ENCODE measurements around the gene UPK1A.
"Not testable (repeated sequence)": the region's sequence is repeated elsewhere in the genome, so short reads cannot be mapped to it uniquely, and the experiment has no call there.

Gene UPK1A

DNA sequence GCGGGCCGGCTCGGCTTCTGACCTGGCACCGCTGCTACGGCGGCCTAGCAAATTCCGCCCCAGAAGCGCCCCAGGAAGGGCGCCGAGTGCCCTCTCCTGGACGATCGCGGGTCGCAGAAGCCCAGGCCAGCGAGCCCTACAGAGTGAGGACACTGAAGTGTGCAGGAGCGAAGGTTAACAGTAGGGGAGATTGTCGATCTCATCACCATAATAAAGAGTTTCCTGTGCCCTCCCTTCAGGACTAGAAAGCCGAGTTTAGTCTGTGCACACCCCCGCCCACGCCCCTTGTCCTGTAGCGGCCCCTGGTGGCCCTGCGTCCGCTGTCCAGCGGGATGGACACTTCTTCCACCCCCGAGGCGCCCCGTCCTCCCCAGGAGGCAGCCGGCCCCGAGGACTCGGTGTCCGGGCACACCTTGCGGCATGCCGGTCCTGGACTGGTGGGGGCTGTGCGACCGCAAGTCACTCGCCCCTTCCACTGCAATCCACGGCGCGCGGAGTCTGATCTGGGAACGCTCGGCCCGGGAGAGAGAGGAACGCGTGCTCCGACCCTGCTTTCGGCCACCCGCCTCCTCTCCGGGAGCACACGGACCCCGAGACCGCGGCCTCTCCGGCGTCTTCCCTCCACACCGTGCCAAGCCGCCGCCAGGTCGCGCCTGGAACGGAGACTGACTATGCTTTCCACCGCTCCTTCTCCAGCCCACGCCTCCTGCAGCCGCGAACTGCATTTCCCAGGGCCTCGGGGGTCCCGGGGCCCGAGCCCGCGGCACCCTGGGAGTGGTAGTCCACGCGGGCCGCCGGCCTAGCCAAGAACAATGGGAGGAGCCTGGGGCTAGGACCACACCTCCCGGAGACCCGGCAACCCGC, 50.7 kb downstream of the UPK1A start:
- DNase-seq (ENCODE audit: low read depth, low spot score), result peak; percentile 98

DNA sequence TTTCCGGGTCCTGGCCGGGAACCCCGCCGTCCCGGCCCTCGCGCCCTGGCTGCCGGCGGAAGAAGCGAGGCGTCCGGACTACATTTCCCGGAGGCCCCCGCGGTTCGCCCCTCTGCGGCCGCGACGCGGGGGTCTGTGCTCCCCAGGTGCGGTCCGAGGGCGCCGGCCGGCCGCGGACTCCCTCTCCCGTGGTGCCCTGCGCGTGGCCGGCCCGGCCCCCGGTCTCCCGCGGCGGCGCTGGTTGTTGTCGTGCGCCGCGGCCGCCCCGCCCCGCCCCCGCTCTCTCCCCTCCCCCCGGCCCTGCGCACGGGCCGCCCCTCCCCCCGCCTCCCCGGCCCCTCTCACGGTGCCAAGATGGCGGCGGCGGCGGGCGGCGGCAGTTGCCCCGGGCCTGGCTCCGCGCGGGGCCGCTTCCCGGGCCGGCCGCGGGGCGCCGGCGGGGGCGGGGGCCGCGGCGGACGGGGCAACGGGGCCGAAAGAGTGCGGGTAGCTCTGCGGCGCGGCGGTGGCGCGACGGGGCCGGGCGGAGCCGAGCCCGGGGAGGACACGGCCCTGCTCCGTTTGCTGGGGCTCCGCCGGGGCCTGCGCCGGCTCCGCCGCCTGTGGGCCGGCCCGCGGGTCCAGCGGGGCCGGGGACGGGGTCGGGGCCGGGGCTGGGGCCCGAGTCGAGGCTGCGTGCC, 51.5 kb downstream of the UPK1A start, which contains the start of gene KMT2B:
Gene KMT2B, plus strand, starts transcription at position 339 of the 680 bp plus-strand sequence. Its CDS starts 16 bp downstream, at position 355.
- DNase-seq (ENCODE audit: low read depth, low spot score), result no peak

DNA sequence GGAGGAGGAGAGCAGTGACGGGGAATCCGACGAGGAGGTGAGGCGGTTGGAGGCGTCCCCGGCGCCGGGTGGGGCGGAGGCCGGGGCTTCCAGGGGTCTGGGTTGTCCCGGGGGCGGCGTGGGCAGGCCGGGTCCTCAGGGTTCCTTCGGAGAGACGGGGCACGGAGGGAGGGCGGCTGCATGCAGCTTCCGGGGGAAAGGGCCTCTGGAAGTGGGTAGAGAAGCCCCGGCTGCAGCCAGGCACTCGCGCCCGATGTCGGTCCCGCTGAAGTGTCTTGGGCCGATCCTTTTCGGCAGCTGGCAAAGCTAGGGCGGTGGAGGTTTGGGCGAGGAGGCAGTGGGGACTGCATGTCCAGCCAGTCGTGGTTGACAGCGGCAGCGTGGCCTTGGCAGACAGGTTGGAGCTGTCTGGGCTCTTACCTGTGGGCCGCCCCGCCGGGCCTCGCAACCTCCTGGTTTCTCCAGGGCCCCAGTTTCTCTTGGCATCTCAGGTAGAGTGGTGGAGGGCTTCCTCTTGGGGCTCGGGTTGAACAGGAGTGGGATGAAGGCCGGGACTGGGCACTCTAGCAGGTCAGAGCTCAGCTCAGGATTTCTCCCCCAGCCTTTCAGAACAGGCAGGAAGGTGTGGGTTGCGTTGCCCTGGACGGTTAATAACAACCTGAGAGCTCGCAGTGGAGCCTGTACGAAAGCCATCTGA, 52.2 kb downstream of the UPK1A start:
- peak; percentile 19 for DNase-seq (ENCODE audit: low read depth, low spot score)

DNA sequence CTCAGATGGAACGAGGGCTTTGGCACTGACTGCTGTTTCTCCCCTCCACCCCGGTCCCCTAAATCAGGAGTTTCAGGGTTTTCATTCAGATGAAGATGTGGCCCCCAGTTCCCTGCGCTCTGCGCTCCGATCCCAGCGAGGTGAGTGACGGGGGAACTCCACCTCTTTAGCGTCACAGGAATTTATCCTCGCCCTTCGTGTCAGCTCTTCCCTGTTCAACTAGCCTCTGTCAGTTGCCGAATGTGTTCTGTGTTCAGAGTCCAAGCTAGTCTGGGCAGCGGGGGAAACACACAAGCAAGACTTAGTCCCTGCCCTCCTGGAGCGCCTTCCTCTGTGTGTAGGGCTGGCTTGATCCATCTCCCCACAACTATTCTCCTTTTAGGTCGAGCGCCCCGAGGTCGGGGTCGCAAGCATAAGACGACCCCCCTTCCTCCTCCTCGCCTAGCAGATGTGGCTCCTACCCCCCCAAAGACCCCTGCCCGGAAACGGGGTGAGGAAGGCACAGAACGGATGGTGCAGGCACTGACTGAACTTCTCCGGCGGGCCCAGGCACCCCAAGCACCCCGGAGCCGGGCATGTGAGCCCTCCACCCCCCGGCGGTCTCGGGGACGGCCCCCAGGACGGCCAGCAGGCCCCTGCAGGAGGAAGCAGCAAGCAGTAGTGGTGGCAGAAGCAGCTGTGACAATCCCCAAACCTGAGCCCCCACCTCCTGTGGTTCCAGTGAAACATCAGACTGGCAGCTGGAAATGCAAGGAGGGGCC, 53.3 kb downstream of the UPK1A start:
- no peak for DNase-seq (ENCODE audit: low read depth, low spot score)

DNA sequence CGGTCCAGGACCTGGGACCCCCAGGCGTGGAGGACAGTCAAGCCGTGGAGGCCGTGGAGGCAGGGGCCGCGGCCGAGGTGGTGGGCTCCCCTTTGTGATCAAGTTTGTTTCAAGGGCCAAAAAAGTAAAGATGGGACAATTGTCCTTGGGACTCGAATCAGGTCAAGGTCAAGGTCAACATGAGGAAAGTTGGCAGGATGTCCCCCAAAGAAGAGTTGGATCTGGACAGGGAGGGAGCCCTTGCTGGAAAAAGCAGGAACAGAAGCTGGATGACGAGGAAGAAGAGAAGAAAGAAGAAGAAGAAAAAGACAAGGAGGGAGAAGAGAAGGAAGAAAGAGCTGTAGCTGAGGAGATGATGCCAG, 53.8 kb downstream of the UPK1A start:
- no peak for DNase-seq (ENCODE audit: low read depth, low spot score)

DNA sequence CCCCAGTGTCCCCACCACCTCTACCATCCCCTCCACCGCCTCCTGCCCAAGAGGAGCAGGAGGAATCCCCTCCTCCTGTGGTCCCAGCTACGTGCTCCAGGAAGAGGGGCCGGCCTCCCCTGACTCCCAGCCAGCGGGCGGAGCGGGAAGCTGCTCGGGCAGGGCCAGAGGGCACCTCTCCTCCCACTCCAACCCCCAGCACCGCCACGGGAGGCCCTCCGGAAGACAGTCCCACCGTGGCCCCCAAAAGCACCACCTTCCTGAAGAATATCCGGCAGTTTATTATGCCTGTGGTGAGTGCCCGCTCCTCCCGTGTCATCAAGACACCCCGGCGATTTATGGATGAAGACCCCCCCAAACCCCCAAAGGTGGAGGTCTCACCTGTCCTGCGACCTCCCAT, 54.3 kb downstream of the UPK1A start:
- no peak for DNase-seq (ENCODE audit: low read depth, low spot score)

DNA sequence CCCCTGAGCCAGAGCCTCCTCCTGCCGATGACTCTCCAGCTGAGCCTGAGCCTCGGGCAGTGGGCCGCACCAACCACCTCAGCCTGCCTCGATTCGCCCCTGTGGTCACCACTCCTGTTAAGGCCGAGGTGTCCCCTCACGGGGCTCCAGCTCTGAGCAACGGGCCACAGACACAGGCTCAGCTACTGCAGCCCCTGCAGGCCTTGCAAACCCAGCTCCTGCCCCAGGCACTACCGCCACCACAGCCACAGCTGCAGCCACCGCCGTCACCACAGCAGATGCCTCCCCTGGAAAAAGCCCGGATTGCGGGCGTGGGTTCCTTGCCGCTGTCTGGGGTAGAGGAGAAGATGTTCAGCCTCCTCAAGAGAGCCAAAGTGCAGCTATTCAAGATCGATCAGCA, 55.1 kb downstream of the UPK1A start:
- no peak for DNase-seq (ENCODE audit: low read depth, low spot score)

DNA sequence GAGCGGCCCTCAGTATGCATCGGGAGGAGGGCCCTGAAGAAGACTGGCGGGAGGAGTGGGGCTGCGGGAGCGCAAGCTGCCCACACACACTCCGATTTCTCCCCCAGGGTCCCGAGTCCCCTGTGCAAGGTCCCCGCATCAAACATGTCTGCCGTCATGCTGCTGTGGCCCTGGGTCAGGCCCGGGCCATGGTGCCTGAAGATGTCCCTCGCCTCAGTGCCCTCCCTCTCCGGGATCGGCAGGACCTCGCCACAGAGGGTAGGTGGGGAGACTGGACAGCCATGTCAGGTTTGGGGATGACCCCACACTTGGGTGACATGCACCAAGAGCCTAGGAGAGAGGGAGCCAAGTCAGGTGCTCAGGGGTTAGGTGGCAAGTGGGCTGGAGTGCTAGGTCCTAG, 56.1 kb downstream of the UPK1A start:
- no peak for DNase-seq (ENCODE audit: low read depth, low spot score)

DNA sequence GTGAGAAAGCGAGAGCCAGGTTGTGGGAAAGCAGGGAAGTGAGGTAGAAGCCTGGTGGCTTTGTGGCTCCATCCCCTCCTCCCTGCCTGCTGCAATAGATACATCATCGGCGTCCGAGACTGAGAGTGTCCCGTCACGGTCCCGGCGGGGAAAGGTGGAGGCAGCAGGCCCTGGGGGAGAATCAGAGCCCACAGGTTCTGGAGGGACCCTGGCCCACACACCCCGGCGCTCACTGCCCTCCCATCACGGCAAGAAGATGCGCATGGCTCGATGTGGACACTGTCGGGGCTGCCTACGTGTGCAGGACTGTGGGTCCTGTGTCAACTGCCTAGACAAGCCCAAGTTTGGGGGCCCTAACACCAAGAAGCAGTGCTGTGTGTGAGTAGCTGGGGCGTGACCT, 56.6 kb downstream of the UPK1A start:
- no peak for DNase-seq (ENCODE audit: low read depth, low spot score)

DNA sequence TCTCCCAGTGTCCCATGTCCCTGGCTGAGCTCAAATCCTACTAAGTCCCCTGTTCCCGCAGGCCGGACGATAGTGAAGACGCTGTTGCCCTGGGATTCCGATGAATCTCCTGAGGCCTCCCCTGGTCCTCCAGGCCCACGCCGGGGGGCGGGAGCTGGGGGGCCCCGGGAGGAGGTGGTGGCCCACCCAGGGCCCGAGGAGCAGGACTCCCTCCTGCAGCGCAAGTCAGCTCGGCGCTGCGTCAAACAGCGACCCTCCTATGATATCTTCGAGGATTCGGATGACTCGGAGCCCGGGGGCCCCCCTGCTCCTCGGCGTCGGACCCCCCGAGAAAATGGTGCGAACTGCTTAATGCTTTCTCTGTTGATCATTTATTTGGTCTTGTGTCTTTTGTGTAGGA, 57.4 kb downstream of the UPK1A start:
- DNase-seq (ENCODE audit: low read depth, low spot score), result no peak

DNA sequence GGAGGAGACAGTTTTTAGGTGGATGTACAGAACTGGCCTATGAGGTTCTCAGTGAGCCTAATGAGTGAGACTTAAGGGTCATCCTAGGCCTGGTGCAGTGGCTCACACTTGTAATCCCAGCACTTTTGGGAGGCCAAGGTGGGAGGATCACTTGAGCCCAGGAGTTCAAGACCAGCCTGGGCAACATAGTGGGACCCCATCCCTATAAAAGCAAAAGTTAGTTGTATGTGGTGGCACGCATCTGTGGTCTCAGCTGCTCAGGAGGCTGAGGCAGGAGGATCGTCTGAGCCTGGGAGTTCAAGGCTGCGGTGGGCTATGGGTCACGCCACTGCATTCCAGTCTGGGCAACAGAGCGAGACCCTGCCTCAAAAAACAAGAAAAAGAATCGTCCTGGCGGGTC, 57.8 kb downstream of the UPK1A start:
- not testable (repeated sequence) for DNase-seq (ENCODE audit: low read depth, low spot score)

DNA sequence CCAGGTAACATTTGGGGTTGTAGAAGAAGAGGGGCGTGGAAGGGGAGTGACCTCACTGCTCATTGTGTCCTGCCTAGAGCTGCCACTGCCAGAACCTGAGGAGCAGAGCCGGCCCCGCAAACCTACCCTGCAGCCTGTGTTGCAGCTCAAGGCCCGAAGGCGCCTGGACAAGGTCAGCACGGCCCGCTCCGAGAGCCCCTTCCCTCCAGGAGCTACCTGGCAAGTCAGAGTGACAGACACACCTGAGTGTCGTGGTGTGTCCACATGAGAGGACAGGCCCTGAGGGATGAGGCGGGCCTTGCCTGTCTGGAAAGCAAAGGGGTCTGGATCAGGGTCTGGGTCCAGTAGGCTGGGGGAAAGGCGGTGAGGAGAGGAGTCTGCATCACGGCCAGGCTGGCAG, 58.2 kb downstream of the UPK1A start:
- DNase-seq (ENCODE audit: low read depth, low spot score), result no peak

DNA sequence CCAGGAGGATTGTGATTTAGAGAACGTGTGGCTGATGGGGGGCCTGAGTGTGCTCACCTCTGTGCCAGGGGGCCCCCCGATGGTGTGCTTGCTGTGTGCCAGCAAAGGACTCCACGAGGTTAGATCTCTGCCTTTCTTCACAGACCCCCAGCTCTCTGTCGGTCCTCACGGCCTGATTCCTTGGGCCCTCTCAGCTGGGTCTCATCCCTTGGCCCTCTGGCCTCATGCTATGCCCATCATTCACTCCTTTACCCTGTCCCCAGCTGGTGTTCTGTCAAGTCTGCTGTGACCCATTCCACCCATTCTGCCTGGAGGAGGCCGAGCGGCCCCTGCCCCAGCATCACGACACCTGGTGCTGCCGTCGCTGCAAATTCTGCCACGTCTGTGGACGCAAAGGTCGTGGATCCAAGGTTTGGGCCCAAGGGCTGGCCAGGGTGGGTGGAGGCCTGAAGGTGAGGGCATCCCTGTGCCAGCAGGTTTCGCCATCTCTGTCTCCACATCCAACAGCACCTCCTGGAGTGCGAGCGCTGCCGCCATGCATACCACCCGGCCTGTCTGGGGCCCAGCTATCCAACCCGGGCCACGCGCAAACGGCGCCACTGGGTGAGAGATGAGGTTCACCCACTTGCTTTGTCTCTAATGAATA, 59.0 kb downstream of the UPK1A start:
- DNase-seq (ENCODE audit: low read depth, low spot score), result no peak

DNA sequence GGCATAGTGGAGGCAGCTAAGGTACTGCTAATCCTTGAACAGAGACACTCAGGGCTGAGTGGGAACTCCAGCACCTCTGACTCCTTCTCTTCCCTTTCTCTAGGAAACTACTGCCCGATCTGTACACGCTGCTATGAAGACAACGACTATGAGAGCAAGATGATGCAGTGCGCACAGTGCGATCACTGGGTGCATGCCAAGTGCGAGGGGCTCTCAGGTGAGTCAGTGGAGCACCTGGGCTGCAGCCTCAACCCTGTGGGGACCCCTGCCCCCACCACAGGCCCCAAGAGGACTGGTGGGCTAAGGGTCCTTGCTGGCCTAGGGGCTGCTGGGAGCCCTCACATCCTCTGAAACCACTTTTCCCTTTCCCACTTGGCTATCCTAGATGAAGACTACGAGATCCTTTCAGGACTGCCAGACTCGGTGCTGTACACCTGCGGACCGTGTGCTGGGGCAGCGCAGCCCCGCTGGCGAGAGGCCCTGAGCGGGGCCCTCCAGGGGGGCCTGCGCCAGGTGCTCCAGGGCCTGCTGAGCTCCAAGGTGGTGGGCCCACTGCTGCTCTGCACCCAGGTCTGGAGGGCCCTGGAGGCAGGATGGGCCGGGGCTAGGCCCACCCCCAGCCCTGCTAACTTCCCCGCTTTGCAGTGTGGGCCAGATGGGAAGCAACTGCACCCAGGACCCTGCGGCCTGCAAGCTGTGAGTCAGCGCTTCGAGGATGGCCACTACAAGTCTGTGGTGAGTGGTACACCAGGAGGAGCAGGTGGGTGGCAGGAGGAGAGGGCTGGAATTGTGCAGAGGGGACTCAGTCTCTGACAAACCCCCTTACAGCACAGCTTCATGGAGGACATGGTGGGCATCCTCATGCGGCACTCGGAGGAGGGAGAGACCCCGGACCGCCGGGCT, 61.0 kb downstream of the UPK1A start:
- no peak for DNase-seq (ENCODE audit: low read depth, low spot score)

All from ELF-1 (cell line).